Fibroblast of lung (primary cell): ENCODE results near the gene TMEM250. TPM values are rescaled to one million over a fixed set of nuclear protein-coding genes. Genes with fewer than 3 reads are reported as not detected.

Source experiments
- DNase-seq, 2 donors: peaks; one replicate each; pipeline versions ENCODE4 v3.0.0 to v3.0.0-alpha.2; 2010; ENCODE audit warnings: low read depth in 2 of 2
- H2AFZ ChIP-seq: 2 replicates; pipeline ENCODE4 v1.5.1; 2012; ENCODE audit warnings: low read length, control low read depth, inconsistent platforms
- H3K27ac ChIP-seq: 2 replicates; pipeline ENCODE4 v1.5.1; 2011; ENCODE audit warnings: low read length, control low read depth; ENCODE audit not compliant: insufficient read depth
- H3K27me3 ChIP-seq: 2 replicates; pipeline ENCODE4 v1.5.1; 2011; ENCODE audit warnings: mild to moderate bottlenecking, low read length; ENCODE audit not compliant: control insufficient read depth, insufficient read depth
- H3K36me3 ChIP-seq: 2 replicates; pipeline ENCODE4 v1.5.1; 2011; ENCODE audit warnings: low read length; ENCODE audit not compliant: control insufficient read depth, insufficient read depth
- H3K4me1 ChIP-seq: 2 replicates; pipeline ENCODE4 v1.5.1; 2011; ENCODE audit warnings: low read length; ENCODE audit not compliant: control insufficient read depth, insufficient read depth; ENCODE audit errors: extremely low read depth
- H3K4me2 ChIP-seq: 2 replicates; pipeline ENCODE4 v1.5.1; 2011; ENCODE audit warnings: low read length, control low read depth; ENCODE audit not compliant: insufficient read depth; ENCODE audit errors: extremely low read depth
- H3K4me3 ChIP-seq, 4 experiments: fragments of 200-600 bp in 1 of 4; sonication (generic) in 1 of 4; replicated peaks in 1 of 4; 2 replicates each; pipeline ENCODE4 v1.5.1; 2011 to 2016; ENCODE audit warnings: low read length in 4 of 4, low read depth in 3 of 4, mild to moderate bottlenecking in 3 of 4, control low read depth in 2 of 4, inconsistent platforms in 1 of 4, mixed read lengths in 1 of 4; ENCODE audit not compliant: insufficient read depth in 1 of 4; ENCODE audit errors: control extremely low read depth in 1 of 4
- H3K79me2 ChIP-seq: 2 replicates; pipeline ENCODE4 v1.5.1; 2012; ENCODE audit warnings: mild to moderate bottlenecking, low read length, inconsistent platforms; ENCODE audit not compliant: control insufficient read depth, insufficient read depth
- H3K9ac ChIP-seq: 2 replicates; pipeline ENCODE4 v1.5.1; 2011; ENCODE audit warnings: mild to moderate bottlenecking, low read length, control low read depth; ENCODE audit not compliant: insufficient read depth
- H3K9me3 ChIP-seq: 2 replicates; pipeline ENCODE4 v1.5.1; 2012; ENCODE audit warnings: low read depth, low read length; ENCODE audit not compliant: control insufficient read depth, insufficient read depth
- H4K20me1 ChIP-seq: 2 replicates; pipeline ENCODE4 v1.5.1; 2011; ENCODE audit warnings: low read length; ENCODE audit not compliant: control insufficient read depth, insufficient read depth; ENCODE audit errors: extremely low read depth
- EZH2 ChIP-seq: IDR thresholded peaks from 2 replicates; pipeline ENCODE4 v1.5.1; 2012; ENCODE audit warnings: low read length, control low read depth, mild to moderate bottlenecking; ENCODE audit errors: missing control alignments
- polyA plus RNA-seq, 2 donors: library from polyadenylated mRNA; depleted of rRNA in 1 of 2; stranded (reverse) in 1 of 2; unstranded in 1 of 2; fragments of >200 nt; gene quantifications; 2 replicates each; pipeline ENCODE4 v1.2.1, GENCODE V29; 2011 to 2012; ENCODE audit warnings: missing spikeins in 1 of 2
- total RNA-seq: library from RNA; depleted of rRNA; stranded (reverse); fragments of >200 nt; gene quantifications from 2 replicates; pipeline ENCODE4 v1.2.1, GENCODE V29; 2014
- TF ChIP-seq, protein P1 (sequence below), 2 donors: IDR thresholded peaks in 1 of 2; conservative IDR thresholded peaks in 1 of 2; 1 replicate in 1 of 2; 2 replicates in 1 of 2; pipeline ENCODE4 v1.5.1; 2011 to 2012; ENCODE audit warnings: low read length in 2 of 2, control low read depth in 1 of 2, inconsistent platforms in 1 of 2, low read depth in 1 of 2, mild to moderate bottlenecking in 1 of 2

Gene TMEM250
- total and polyA plus RNA-seq, 2 donors (not counting 1 experiment from before 2014, with no cell fraction given), result 13.3 to 43.3 TPM

- no peak for TF ChIP-seq EZH2
- TF ChIP-seq, protein P1, sequence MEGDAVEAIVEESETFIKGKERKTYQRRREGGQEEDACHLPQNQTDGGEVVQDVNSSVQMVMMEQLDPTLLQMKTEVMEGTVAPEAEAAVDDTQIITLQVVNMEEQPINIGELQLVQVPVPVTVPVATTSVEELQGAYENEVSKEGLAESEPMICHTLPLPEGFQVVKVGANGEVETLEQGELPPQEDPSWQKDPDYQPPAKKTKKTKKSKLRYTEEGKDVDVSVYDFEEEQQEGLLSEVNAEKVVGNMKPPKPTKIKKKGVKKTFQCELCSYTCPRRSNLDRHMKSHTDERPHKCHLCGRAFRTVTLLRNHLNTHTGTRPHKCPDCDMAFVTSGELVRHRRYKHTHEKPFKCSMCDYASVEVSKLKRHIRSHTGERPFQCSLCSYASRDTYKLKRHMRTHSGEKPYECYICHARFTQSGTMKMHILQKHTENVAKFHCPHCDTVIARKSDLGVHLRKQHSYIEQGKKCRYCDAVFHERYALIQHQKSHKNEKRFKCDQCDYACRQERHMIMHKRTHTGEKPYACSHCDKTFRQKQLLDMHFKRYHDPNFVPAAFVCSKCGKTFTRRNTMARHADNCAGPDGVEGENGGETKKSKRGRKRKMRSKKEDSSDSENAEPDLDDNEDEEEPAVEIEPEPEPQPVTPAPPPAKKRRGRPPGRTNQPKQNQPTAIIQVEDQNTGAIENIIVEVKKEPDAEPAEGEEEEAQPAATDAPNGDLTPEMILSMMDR (conservative IDR thresholded peaks at IDR 0.05 in 1 of 2, IDR thresholded peaks at IDR 0.05 in 1 of 2; ENCODE audit: low read depth in 1 of 2, low read length in 2 of 2), result no peak
- H3K27ac ChIP-seq, result no peak overlapping the region
- no peak overlapping the region for H3K4me2 ChIP-seq
- peaks cover 56% of the 10 kb centered on the region for H3K79me2 ChIP-seq
- H2AFZ ChIP-seq, result no peak overlapping the region
- no peak overlapping the region for H3K9ac ChIP-seq
- no peak for DNase-seq
- H4K20me1 ChIP-seq, result no peaks in the 10 kb centered on the region
- H3K4me3 ChIP-seq, result no peak overlapping the region
- no peaks in the 10 kb centered on the region for H3K36me3 ChIP-seq
- H3K27me3 ChIP-seq, result no peaks in the 10 kb centered on the region
- H3K9me3 ChIP-seq, result no peaks in the 10 kb centered on the region
- H3K4me1 ChIP-seq, result no peaks in the 10 kb centered on the region
These were observed 34.4 kb downstream of the TMEM250 start for GRCh38 chr9:136084063-136084944.

GRCh38 chr9:136083558-136084062 is 35.1 kb downstream of the TMEM250 start:
- Histone ChIP-seq H3K4me1 (no peaks in the 10 kb centered on the region), H3K9me3 (no peaks in the 10 kb centered on the region), H3K4me3 (no peak overlapping the region), H2AFZ (no peak overlapping the region), H3K27ac (no peak overlapping the region), H3K36me3 (no peaks in the 10 kb centered on the region), H3K79me2 (peaks cover 56% of the 10 kb centered on the region), H3K9ac (no peak overlapping the region), H4K20me1 (no peaks in the 10 kb centered on the region), H3K4me2 (no peak overlapping the region), H3K27me3 (no peaks in the 10 kb centered on the region)
- TF ChIP-seq, protein P1 (conservative IDR thresholded peaks at IDR 0.05 in 1 of 2, IDR thresholded peaks at IDR 0.05 in 1 of 2; ENCODE audit: low read depth in 1 of 2, low read length in 2 of 2), result no peak
- no peak for TF ChIP-seq EZH2
- no peak for DNase-seq

GRCh38 chr9:136082496-136083361 is 35.9 kb downstream of the TMEM250 start:
- TF ChIP-seq EZH2, result no peak
- TF ChIP-seq, protein P1 (conservative IDR thresholded peaks at IDR 0.05 in 1 of 2, IDR thresholded peaks at IDR 0.05 in 1 of 2; ENCODE audit: low read depth in 1 of 2, low read length in 2 of 2), result no peak
- H3K79me2 ChIP-seq, result peaks cover 50% of the 10 kb centered on the region
- no peaks in the 10 kb centered on the region for H3K9me3 ChIP-seq
- H3K4me2 ChIP-seq, result no peak overlapping the region
- H3K27ac ChIP-seq, result no peak overlapping the region
- no peak overlapping the region for H3K9ac ChIP-seq
- DNase-seq, result no peak
- no peaks in the 10 kb centered on the region for H3K36me3 ChIP-seq
- no peak overlapping the region for H2AFZ ChIP-seq
- no peaks in the 10 kb centered on the region for H4K20me1 ChIP-seq
- no peaks in the 10 kb centered on the region for H3K4me1 ChIP-seq
- no peaks in the 10 kb centered on the region for H3K27me3 ChIP-seq
- no peak overlapping the region for H3K4me3 ChIP-seq
